ENCODE results near the gene ACTL6A. TPM values are rescaled to one million over a fixed set of nuclear protein-coding genes. Genes with fewer than 3 reads are reported as not detected.
"Not testable (repeated sequence)": the region's sequence is repeated elsewhere in the genome, so short reads cannot be mapped to it uniquely, and the experiment has no call there.

Gene ACTL6A
- total RNA-seq (2014; rRNA removed; shearing (Covaris generic)): 91.8 and 103 TPM in 2 replicates

DNA sequence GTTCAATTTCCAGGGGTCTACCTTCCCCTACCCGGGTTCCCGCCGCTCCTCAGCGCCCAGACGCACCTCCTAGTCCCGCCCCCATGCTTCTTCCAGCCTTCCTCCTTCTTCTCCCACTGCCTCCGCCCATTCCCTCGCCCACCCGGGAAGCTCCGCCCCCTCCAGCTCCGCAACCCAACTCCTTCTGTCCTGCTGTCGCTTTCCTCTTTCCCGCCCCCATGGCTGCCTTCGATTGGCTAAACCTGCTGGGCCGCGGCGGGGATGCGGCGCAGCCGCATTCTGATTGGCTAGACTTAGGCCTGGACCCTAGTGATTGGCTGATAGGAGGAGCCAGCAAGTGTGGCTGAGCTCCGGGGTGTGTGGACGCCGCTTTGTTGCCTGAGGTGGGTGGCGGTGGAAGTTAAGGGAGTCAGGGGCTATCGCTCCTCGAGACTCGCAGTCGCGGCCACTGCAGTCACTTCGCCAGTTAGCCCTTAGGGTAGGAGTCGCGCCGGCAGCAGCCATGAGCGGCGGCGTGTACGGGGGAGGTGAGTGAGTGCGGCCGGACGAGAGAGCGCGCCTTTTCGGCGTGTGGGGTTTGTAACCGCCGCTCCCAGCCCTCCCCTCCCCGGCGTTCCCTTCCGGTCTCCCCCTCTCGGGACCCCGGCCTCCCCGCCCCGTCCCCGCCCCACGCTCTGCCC lies at the start of gene ACTL6A:
Gene ACTL6A, plus strand, starts transcription at position 336 of the 680 bp plus-strand sequence. Its CDS starts 167 bp downstream, at position 503.
- DNase-seq: peak; percentile 97
- Histone ChIP-seq H3K27me3 (ENCODE audit: control insufficient read depth, insufficient read depth, low read length) (no peaks in the 10 kb centered on the region), H3K36me3 (replicated peaks; ENCODE audit: control insufficient read depth, insufficient read depth, low read length) (no peaks in the 10 kb centered on the region), H3K4me3 (ENCODE audit: insufficient read depth, low read depth, low read length) (peak within 1 kb of the TSS; percentile 93)

DNA sequence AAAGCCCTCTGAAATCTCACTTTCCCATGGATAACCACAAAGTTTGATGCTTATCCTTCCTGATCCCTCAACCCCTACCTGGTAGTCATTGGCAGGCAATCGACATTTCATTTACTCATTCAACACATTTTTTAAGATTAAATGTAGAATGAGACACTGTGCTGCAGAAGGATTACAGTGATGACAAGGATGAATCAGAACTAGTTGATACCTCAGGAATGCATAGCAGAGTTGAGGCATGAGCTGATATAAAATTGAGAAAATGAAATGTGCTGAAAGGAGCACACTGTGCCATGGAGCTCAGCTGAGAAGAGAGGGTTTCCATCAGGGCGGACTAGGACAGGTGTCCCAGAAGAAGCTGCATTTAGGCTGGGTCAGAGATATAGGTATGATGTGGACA lies 48.9 kb upstream of the ACTL6A start:
- Histone ChIP-seq H3K4me3 (ENCODE audit: insufficient read depth, low read depth, low read length) (no peak overlapping the region), H3K36me3 (replicated peaks; ENCODE audit: control insufficient read depth, insufficient read depth, low read length) (no peaks in the 10 kb centered on the region), H3K27me3 (ENCODE audit: control insufficient read depth, insufficient read depth, low read length) (no peaks in the 10 kb centered on the region)
- DNase-seq: no peak

GRCh38 chr3:179516461-179517251 lies 46.1 kb upstream of the ACTL6A start:
- not testable (repeated sequence) for H3K4me3 ChIP-seq (ENCODE audit: insufficient read depth, low read depth, low read length); DNase-seq; H3K27me3 ChIP-seq (ENCODE audit: control insufficient read depth, insufficient read depth, low read length); H3K36me3 ChIP-seq (replicated peaks; ENCODE audit: control insufficient read depth, insufficient read depth, low read length)

GRCh38 chr3:179526482-179526881 lies 36.2 kb upstream of the ACTL6A start:
- Histone ChIP-seq H3K27me3 (ENCODE audit: control insufficient read depth, insufficient read depth, low read length) (no peaks in the 10 kb centered on the region), H3K4me3 (ENCODE audit: insufficient read depth, low read depth, low read length) (no peak overlapping the region), H3K36me3 (replicated peaks; ENCODE audit: control insufficient read depth, insufficient read depth, low read length) (no peaks in the 10 kb centered on the region)
- no peak for DNase-seq

GRCh38 chr3:179526989-179527391 lies 35.7 kb upstream of the ACTL6A start:
- H3K4me3 ChIP-seq (ENCODE audit: insufficient read depth, low read depth, low read length): no peak overlapping the region
- peak; percentile 66 for DNase-seq
- no peaks in the 10 kb centered on the region for H3K36me3 ChIP-seq (replicated peaks; ENCODE audit: control insufficient read depth, insufficient read depth, low read length)
- no peaks in the 10 kb centered on the region for H3K27me3 ChIP-seq (ENCODE audit: control insufficient read depth, insufficient read depth, low read length)

- no peak overlapping the region for H3K4me3 ChIP-seq (ENCODE audit: insufficient read depth, low read depth, low read length)
- H3K27me3 ChIP-seq (ENCODE audit: control insufficient read depth, insufficient read depth, low read length): no peaks in the 10 kb centered on the region
- H3K36me3 ChIP-seq (replicated peaks; ENCODE audit: control insufficient read depth, insufficient read depth, low read length): no peaks in the 10 kb centered on the region
- DNase-seq: no peak
Observed at GRCh38 chr3:179528772-179529171, 34.0 kb upstream of the ACTL6A start.

DNA sequence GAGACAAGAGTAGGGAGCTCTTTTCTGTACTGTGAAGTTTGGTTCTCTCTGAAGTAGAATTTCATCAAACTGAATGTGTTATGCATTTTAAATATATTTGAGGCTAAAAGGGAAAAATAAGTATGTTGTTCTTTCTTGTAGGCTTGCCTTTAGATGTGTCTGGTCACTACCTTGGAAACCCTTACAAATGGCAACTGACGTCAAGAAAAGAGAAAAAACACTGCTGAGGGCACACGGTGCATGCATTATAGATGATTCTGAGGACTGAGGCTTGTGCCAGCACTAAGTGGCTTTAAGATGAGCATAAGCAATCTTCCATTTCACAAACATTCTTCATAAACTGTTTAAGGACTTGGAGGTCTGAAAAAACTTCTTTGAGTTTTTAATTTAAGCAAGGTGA lies 31.1 kb upstream of the ACTL6A start:
- DNase-seq: no peak
- Histone ChIP-seq H3K4me3 (ENCODE audit: insufficient read depth, low read depth, low read length) (no peak overlapping the region), H3K27me3 (ENCODE audit: control insufficient read depth, insufficient read depth, low read length) (no peaks in the 10 kb centered on the region), H3K36me3 (replicated peaks; ENCODE audit: control insufficient read depth, insufficient read depth, low read length) (no peaks in the 10 kb centered on the region)

- Histone ChIP-seq H3K36me3 (replicated peaks; ENCODE audit: control insufficient read depth, insufficient read depth, low read length) (no peaks in the 10 kb centered on the region), H3K4me3 (ENCODE audit: insufficient read depth, low read depth, low read length) (no peak overlapping the region), H3K27me3 (ENCODE audit: control insufficient read depth, insufficient read depth, low read length) (no peaks in the 10 kb centered on the region)
- DNase-seq: no peak
Observed at GRCh38 chr3:179533274-179533673, 29.5 kb upstream of the ACTL6A start.

GRCh38 chr3:179536256-179536655 lies 26.5 kb upstream of the ACTL6A start:
- Histone ChIP-seq H3K27me3 (ENCODE audit: control insufficient read depth, insufficient read depth, low read length) (no peaks in the 10 kb centered on the region), H3K4me3 (ENCODE audit: insufficient read depth, low read depth, low read length) (no peak overlapping the region), H3K36me3 (replicated peaks; ENCODE audit: control insufficient read depth, insufficient read depth, low read length) (no peaks in the 10 kb centered on the region)
- no peak for DNase-seq

GRCh38 chr3:179541094-179541493 lies 21.6 kb upstream of the ACTL6A start:
- DNase-seq: no peak
- Histone ChIP-seq H3K36me3 (replicated peaks; ENCODE audit: control insufficient read depth, insufficient read depth, low read length) (no peaks in the 10 kb centered on the region), H3K4me3 (ENCODE audit: insufficient read depth, low read depth, low read length) (no peak overlapping the region), H3K27me3 (ENCODE audit: control insufficient read depth, insufficient read depth, low read length) (no peaks in the 10 kb centered on the region)

DNA sequence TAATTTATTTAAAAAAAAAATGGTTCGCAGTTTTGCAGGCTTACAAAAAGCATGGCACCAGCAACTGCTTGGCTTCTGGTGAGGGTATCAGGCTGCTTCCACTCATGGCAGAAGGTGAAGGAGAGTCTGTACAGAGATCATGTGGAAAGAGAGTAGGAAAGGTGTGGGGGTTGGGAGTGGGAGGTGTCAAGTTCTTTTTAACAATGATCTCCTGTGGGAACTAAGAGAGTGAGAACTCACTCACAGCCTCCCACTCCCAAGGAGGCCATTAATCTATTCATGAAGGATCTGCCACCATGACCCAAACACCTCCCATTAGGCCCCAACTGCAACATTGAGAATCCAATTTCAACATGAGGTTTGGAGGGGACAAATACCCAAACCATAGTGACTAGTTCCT lies 21.1 kb upstream of the ACTL6A start:
- Histone ChIP-seq H3K4me3 (ENCODE audit: insufficient read depth, low read depth, low read length) (no peak overlapping the region), H3K36me3 (replicated peaks; ENCODE audit: control insufficient read depth, insufficient read depth, low read length) (no peaks in the 10 kb centered on the region), H3K27me3 (ENCODE audit: control insufficient read depth, insufficient read depth, low read length) (no peaks in the 10 kb centered on the region)
- DNase-seq: no peak

DNA sequence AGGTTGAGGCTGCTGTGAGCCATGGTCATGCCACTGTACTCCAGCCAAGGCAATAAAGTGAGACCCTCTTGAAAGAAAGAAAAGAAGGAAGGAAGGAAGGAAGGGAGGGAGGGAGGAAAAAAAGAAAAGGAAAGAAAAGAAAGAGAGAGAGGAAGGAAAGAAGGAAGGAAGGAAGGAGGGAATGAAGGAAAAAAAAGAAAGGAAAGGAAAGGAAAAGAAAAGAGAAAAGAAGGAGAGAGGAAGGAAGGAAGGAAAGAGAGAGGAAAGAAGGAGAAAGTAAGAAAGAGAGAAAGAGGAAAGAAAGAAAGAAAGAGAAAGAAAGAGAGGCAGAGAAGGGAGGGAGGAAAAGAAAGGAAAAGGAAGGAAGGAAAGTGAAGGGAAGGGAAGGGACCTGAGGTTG lies 20.4 kb upstream of the ACTL6A start:
- no peak overlapping the region for H3K4me3 ChIP-seq (ENCODE audit: insufficient read depth, low read depth, low read length)
- no peak for DNase-seq
- no peaks in the 10 kb centered on the region for H3K27me3 ChIP-seq (ENCODE audit: control insufficient read depth, insufficient read depth, low read length)
- no peaks in the 10 kb centered on the region for H3K36me3 ChIP-seq (replicated peaks; ENCODE audit: control insufficient read depth, insufficient read depth, low read length)

DNA sequence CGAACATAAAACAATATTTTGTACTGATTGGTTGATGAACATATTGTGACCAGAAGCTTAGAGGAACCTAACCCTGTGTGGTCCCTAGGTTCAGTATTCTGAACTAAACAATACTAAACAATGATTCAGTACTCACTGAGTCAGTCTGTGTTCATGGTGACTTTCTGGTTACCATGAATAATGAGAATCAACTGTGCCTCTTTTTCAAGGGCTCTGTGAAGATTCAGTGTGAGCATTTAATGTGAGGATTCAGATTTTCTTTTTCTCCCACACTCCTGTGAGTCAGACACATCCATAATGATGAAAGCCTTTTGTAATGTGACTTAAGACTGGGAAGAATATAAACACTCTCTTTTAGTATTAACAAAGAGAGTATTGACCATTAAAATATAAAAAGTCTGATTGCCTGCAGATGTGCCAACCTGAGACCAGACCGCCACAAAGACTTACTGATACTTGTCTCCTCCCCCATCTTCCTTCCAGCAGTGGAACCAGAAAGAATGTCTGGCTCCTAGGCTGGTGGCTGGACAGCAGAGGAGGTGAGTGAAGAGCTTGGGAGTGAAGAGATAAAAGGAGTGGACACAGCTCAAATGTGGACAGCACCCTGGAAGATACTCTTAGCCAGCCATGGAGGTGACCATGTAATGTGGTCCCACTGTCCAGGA lies 17.6 kb upstream of the ACTL6A start:
- H3K4me3 ChIP-seq (ENCODE audit: insufficient read depth, low read depth, low read length): no peak overlapping the region
- no peaks in the 10 kb centered on the region for H3K36me3 ChIP-seq (replicated peaks; ENCODE audit: control insufficient read depth, insufficient read depth, low read length)
- no peak for DNase-seq
- H3K27me3 ChIP-seq (ENCODE audit: control insufficient read depth, insufficient read depth, low read length): no peaks in the 10 kb centered on the region

GRCh38 chr3:179546814-179547241 lies 15.9 kb upstream of the ACTL6A start:
- DNase-seq: no peak
- Histone ChIP-seq H3K4me3 (ENCODE audit: insufficient read depth, low read depth, low read length) (no peak overlapping the region), H3K27me3 (ENCODE audit: control insufficient read depth, insufficient read depth, low read length) (no peaks in the 10 kb centered on the region), H3K36me3 (replicated peaks; ENCODE audit: control insufficient read depth, insufficient read depth, low read length) (no peaks in the 10 kb centered on the region)
